Adrenal gland (tissue), 12 donors: ENCODE results near the gene PTPN6. TPM values are rescaled to one million over a fixed set of nuclear protein-coding genes. Genes with fewer than 3 reads are reported as not detected.
A peak's percentile ranks its signal among the peaks of the same experiment; 100 is the strongest.

ENCODE experiments used
- DNase-seq, 7 donors: peaks; one replicate each; pipeline ENCODE4 v3.0.0-alpha.2; 2019 to 2020
- H3K27ac ChIP-seq, 5 donors: fragments of 200-600 bp; sonication (generic) in 4 of 5; 1 replicate in 3 of 5; 2 replicates in 2 of 5; pipeline versions ENCODE4 v1.5.1 to v1.8.0; 2016 to 2020; ENCODE audit warnings: mild to moderate bottlenecking in 1 of 5
- H3K27me3 ChIP-seq: fragments of 200-600 bp; 2 replicates; pipeline ENCODE4 v1.8.0; 2021
- H3K36me3 ChIP-seq, 2 donors: fragments of 200-600 bp; replicated peaks in 1 of 2; 1 replicate in 1 of 2; 2 replicates in 1 of 2; pipeline versions ENCODE4 v1.5.1 to v1.8.0; 2018 to 2022
- H3K4me1 ChIP-seq, 2 donors: fragments of 200-600 bp; replicated peaks in 1 of 2; 1 replicate in 1 of 2; 2 replicates in 1 of 2; pipeline versions ENCODE4 v1.5.1 to v1.8.0; 2018 to 2021
- H3K4me3 ChIP-seq, 4 donors: fragments of 200-600 bp; sonication (generic) in 3 of 4; one replicate each; pipeline ENCODE4 v1.5.1; 2016 to 2018
- H3K9me3 ChIP-seq, 3 donors: fragments of 200-600 bp; sonication (generic) in 1 of 3; replicated peaks in 1 of 3; 1 replicate in 2 of 3; 2 replicates in 1 of 3; pipeline versions ENCODE4 v1.5.1 to v1.8.0; 2016 to 2021
- POLR2A ChIP-seq, 2 donors: fragments of 450-650 bp; IDR thresholded peaks; one replicate each; pipeline ENCODE4 v1.6.1; 2017; ENCODE audit warnings: antibody characterized with exemption in 2 of 2, mild to moderate bottlenecking in 2 of 2, moderate library complexity in 1 of 2
- WGBS, 4 donors: extraction: QIAGEN DNeasy Blood & Tissue Kit in 2 of 4; methylation state at CpG; one replicate each; pipeline versions ENCODE4 v1.1.5 to v1.1.7; 2013 to 2017; 5-methylcytosine and 5-hydroxymethylcytosine counted together
- intact Hi-C, 2 donors: fragments of 100-400 bp; cut with DNase I; formaldehyde crosslinking; loops; one replicate each; pipeline versions ENCODE4 v1.14.1 to v1.15.0; 2022 to 2023
- polyA plus RNA-seq, 3 donors: library from polyadenylated mRNA; stranded (reverse); fragments of 200-250 nt in 2 of 3; fragments of 350-450 nt in 1 of 3; fragmentation: Illumina TruSeq in 1 of 3; extraction: RNeasy Lipid Tissue Mini Kit (QIAGEN cat#74804) in 1 of 3; gene quantifications; one replicate each; pipeline ENCODE4 v1.2.3, GENCODE V29; 2013 to 2014
- total RNA-seq, 9 donors: library from RNA; depleted of rRNA in 4 of 9; stranded (reverse); fragments of >200 nt in 4 of 9; fragments of 120-200 nt in 1 of 9; fragmentation: NEBNext Ultra II Directional in 1 of 9; extraction: Animal tissue kit (Norgen Biotek cat#: 25700) in 1 of 9; gene quantifications; one replicate each; pipeline versions ENCODE4 v1.1.0 to v1.2.4, GENCODE V29; 2013 to 2023
- TF ChIP-seq, protein P1 (sequence below), 6 experiments: fragments of 450-650 bp in 4 of 6; fragments of 200-600 bp in 2 of 6; sonication (generic) in 1 of 6; IDR thresholded peaks; 1 replicate in 5 of 6; 2 replicates in 1 of 6; pipeline versions ENCODE4 v1.5.1 to v1.8.0; 2016 to 2021; ENCODE audit warnings: antibody characterized with exemption in 6 of 6, mild to moderate bottlenecking in 2 of 6, moderate library complexity in 1 of 6
- donor health status: healthy with polysubstance abuse.
- donor health status: Bipolar disorder and iron deficiency.
- donor health status: DM: yes; HTN: yes; CAD: no.
- donor health status: DM: no; HTN: no; CAD: no.
- donor health status: DM: no; HTN: no; CAD: no.
- donor health status: DM: yes; HTN: yes; CAD: no.

PTPN6 gene
- total and polyA plus RNA-seq, 12 donors = 24.5 to 204 (median 63.5) TPM

DNA sequence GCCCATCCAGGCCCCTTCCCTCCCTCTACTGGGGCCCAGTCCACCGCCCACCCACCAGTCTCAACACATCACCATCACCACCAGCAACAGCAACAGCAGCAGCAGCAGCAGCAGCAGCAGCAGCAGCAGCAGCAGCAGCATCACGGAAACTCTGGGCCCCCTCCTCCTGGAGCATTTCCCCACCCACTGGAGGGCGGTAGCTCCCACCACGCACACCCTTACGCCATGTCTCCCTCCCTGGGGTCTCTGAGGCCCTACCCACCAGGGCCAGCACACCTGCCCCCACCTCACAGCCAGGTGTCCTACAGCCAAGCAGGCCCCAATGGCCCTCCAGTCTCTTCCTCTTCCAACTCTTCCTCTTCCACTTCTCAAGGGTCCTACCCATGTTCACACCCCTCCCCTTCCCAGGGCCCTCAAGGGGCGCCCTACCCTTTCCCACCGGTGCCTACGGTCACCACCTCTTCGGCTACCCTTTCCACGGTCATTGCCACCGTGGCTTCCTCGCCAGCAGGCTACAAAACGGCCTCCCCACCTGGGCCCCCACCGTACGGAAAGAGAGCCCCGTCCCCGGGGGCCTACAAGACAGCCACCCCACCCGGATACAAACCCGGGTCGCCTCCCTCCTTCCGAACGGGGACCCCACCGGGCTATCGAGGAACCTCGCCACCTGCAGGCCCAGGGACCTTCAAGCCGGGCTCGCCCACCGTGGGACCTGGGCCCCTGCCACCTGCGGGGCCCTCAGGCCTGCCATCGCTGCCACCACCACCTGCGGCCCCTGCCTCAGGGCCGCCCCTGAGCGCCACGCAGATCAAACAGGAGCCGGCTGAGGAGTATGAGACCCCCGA, 14.3 kb upstream of the PTPN6 start:
- whole genome bisulfite sequencing, 4 donors = 26 to 50% (median 30%) methylated on average over 20 to 36 of the region's 36 CpGs
- Histone ChIP-seq H3K27ac (peak overlapping the region in 4 of 5 donors; percentile 82 to 96 (median 90)), H3K36me3 (peaks cover 0 to 30% of the 10 kb centered on the region in 2 donors), H3K9me3 (no peaks in the 10 kb centered on the region), H3K4me3 (peak overlapping the region in 2 of 4 donors; percentile 31 to 65), H3K27me3 (no peaks in the 10 kb centered on the region), H3K4me1 (peaks cover 15 to 60% of the 10 kb centered on the region in 2 donors)
- DNase-seq = peak in 5 of 7 donors; percentile 38 to 73 (median 53)
- no peak for TF ChIP-seq POLR2A (IDR thresholded peaks at IDR 0.05)
- TF ChIP-seq, protein P1, sequence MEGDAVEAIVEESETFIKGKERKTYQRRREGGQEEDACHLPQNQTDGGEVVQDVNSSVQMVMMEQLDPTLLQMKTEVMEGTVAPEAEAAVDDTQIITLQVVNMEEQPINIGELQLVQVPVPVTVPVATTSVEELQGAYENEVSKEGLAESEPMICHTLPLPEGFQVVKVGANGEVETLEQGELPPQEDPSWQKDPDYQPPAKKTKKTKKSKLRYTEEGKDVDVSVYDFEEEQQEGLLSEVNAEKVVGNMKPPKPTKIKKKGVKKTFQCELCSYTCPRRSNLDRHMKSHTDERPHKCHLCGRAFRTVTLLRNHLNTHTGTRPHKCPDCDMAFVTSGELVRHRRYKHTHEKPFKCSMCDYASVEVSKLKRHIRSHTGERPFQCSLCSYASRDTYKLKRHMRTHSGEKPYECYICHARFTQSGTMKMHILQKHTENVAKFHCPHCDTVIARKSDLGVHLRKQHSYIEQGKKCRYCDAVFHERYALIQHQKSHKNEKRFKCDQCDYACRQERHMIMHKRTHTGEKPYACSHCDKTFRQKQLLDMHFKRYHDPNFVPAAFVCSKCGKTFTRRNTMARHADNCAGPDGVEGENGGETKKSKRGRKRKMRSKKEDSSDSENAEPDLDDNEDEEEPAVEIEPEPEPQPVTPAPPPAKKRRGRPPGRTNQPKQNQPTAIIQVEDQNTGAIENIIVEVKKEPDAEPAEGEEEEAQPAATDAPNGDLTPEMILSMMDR (IDR thresholded peaks at IDR 0.05) = peak in 1 of 6 experiments; percentile 1
- intact Hi-C loops = no loop called here

DNA sequence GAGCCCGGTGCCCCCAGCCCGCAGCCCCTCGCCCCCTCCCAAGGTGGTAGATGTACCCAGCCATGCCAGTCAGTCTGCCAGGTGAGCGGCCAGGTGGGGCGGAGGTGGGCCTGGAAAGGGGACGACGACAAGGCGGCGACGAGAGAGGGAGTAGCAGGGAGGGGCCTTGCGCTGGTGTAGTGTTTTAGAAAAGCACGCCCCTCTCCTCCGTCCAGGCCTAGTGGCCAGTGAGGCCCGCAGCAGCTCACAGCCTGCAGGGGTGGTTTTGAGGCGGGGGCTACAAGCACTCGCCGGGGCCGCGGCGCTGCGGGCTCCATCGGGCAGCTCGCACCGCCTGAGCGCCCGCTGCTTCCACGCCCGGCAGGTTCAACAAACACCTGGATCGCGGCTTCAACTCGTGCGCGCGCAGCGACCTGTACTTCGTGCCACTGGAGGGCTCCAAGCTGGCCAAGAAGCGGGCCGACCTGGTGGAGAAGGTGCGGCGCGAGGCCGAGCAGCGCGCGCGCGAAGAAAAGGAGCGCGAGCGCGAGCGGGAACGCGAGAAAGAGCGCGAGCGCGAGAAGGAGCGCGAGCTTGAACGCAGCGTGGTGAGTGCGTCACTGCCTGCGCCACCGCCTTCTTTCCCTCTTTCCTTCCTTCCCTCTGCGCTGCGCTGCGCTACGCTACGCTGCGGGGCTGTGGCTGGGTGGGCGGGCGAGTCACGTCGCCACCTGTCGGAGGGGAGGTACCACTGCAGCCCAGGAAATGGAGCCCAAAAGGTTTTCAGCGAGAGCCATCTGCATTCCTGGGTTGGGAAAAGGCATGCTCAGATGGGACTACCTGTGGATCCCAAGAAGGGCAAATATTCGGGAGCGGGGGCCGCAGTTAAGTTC, 13.4 kb upstream of the PTPN6 start:
- no peaks in the 10 kb centered on the region for H3K27me3 ChIP-seq
- DNase-seq = peak; percentile 92 to 97 (median 95)
- TF ChIP-seq, protein P1 (IDR thresholded peaks at IDR 0.05) = peak; percentile 85 to 97 (median 95)
- TF ChIP-seq POLR2A (IDR thresholded peaks at IDR 0.05) = peak in 1 of 2 donors; percentile 78
- intact Hi-C loops = no loop called here
- 0 to 2% (median 1%) methylated on average over 25 to 80 of the region's 80 CpGs for WGBS, 4 donors
- peaks cover 15 to 60% of the 10 kb centered on the region in 2 donors for H3K4me1 ChIP-seq
- peak overlapping the region in 4 of 5 donors; percentile 82 to 96 (median 90) for H3K27ac ChIP-seq
- H3K9me3 ChIP-seq = no peaks in the 10 kb centered on the region
- H3K4me3 ChIP-seq = peak overlapping the region in 2 of 4 donors; percentile 31 to 65
- H3K36me3 ChIP-seq = peaks cover 0 to 30% of the 10 kb centered on the region in 2 donors

DNA sequence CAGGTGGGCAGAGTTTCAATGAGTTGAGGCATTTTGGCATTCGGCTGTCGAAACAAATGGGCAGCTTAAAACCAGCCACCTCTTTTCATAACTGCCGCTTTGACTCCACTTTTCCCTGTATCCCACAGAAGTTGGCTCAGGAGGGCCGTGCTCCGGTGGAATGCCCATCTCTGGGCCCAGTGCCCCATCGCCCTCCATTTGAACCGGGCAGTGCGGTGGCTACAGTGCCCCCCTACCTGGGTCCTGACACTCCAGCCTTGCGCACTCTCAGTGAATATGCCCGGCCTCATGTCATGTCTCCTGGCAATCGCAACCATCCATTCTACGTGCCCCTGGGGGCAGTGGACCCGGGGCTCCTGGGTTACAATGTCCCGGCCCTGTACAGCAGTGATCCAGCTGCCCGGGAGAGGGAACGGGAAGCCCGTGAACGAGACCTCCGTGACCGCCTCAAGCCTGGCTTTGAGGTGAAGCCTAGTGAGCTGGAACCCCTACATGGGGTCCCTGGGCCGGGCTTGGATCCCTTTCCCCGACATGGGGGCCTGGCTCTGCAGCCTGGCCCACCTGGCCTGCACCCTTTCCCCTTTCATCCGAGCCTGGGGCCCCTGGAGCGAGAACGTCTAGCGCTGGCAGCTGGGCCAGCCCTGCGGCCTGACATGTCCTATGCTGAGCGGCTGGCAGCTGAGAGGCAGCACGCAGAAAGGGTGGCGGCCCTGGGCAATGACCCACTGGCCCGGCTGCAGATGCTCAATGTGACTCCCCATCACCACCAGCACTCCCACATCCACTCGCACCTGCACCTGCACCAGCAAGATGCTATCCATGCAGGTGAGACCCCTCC, 12.6 kb upstream of the PTPN6 start:
- peak in 4 of 7 donors; percentile 31 to 65 (median 45) for DNase-seq
- Histone ChIP-seq H3K9me3 (no peaks in the 10 kb centered on the region), H3K4me1 (peaks cover 15 to 60% of the 10 kb centered on the region in 2 donors), H3K36me3 (peaks cover 0 to 27% of the 10 kb centered on the region in 2 donors), H3K27me3 (no peaks in the 10 kb centered on the region), H3K27ac (peak overlapping the region in 4 of 5 donors; percentile 44 to 96 (median 89)), H3K4me3 (peak overlapping the region in 1 of 4 donors; percentile 65)
- intact Hi-C loops = no loop called here
- no peak for TF ChIP-seq POLR2A (IDR thresholded peaks at IDR 0.05)
- TF ChIP-seq, protein P1 (IDR thresholded peaks at IDR 0.05) = no peak
- WGBS, 4 donors = 74 to 77% (median 75%) methylated on average over 19 to 32 of the region's 32 CpGs
